ENCODE results near the gene CELF2. TPM values are rescaled to one million over a fixed set of nuclear protein-coding genes. Genes with fewer than 3 reads are reported as not detected.

CELF2 gene
- total RNA-seq, 1 experiment from 2014 or later, result 28.7 TPM

DNA sequence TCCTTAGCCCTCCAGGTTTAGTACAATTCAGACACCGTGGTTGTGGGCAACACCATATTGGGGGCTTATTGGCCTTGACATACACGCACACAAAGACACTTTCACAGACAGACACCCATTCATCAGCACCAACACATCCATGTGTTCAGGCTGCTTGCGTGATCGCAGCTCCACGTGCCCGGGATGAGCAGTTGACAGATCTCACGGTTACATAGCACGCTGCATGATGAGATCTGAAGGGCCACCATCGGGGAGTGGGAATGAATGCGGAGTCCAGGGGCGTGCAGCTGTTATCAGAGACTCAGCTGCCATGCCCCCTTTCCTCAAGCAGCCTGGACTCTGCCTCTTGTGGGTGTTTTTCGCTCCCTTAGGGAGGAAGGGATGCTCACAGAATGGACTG lies 308.6 kb downstream of the CELF2 start:
- no peak overlapping the region for H3K18ac ChIP-seq (ENCODE audit: insufficient read length, low read depth, low read length)
- H3K56ac ChIP-seq (ENCODE audit: insufficient read length, low read depth, low read length), result no peak overlapping the region
- peaks cover 0 to 5% (median 0%) of the 10 kb centered on the region in 3 experiments; a peak in 1 of 7 replicates for H3K36me3 Mint-ChIP-seq (ENCODE audit: insufficient read depth in 1 of 3, low read depth in 3 of 3)

More for the DNA sequence above, 308.6 kb downstream of the CELF2 start:
- no peak overlapping the region for H3K4me3 Mint-ChIP-seq
- TF ChIP-seq, protein P1, sequence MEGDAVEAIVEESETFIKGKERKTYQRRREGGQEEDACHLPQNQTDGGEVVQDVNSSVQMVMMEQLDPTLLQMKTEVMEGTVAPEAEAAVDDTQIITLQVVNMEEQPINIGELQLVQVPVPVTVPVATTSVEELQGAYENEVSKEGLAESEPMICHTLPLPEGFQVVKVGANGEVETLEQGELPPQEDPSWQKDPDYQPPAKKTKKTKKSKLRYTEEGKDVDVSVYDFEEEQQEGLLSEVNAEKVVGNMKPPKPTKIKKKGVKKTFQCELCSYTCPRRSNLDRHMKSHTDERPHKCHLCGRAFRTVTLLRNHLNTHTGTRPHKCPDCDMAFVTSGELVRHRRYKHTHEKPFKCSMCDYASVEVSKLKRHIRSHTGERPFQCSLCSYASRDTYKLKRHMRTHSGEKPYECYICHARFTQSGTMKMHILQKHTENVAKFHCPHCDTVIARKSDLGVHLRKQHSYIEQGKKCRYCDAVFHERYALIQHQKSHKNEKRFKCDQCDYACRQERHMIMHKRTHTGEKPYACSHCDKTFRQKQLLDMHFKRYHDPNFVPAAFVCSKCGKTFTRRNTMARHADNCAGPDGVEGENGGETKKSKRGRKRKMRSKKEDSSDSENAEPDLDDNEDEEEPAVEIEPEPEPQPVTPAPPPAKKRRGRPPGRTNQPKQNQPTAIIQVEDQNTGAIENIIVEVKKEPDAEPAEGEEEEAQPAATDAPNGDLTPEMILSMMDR (conservative IDR thresholded peaks at IDR 0.05), result no peak
- Histone ChIP-seq H4K91ac (ENCODE audit: insufficient read length, low read depth, low read length) (no peak overlapping the region), H2BK120ac (ENCODE audit: low read depth, low read length, poor library complexity, severe bottlenecking) (no peak overlapping the region), H2BK12ac (ENCODE audit: insufficient read length, low read depth, low read length) (no peak overlapping the region), H3K27ac (ENCODE audit: insufficient read length, low read depth, low read length) (no peak overlapping the region), H2AK5ac (ENCODE audit: insufficient read length, low read length) (no peak overlapping the region), H3K79me1 (ENCODE audit: insufficient read depth, low read depth, low read length, poor library complexity, severe bottlenecking) (no peaks in the 10 kb centered on the region), H4K5ac (ENCODE audit: insufficient read length, low read depth, low read length) (no peak overlapping the region), H3K4ac (ENCODE audit: low read depth, low read length) (no peak overlapping the region), H3K9me3 (ENCODE audit: control insufficient read depth, low read depth, low read length) (no peaks in the 10 kb centered on the region), H3K23me2 (ENCODE audit: insufficient read length, low read depth, low read length, poor library complexity, severe bottlenecking) (no peaks in the 10 kb centered on the region), H4K20me1 (ENCODE audit: control insufficient read depth, insufficient read depth, insufficient read length) (no peaks in the 10 kb centered on the region), H2BK15ac (ENCODE audit: low read depth, low read length) (no peak overlapping the region), H3K79me2 (ENCODE audit: insufficient read depth, low read length) (no peaks in the 10 kb centered on the region), H3T11ph (ENCODE audit: low read length) (no peak overlapping the region), H3K4me2 (ENCODE audit: insufficient read depth, insufficient read length, low read length) (no peak overlapping the region), H4K8ac (replicated peaks; ENCODE audit: insufficient read length, low read depth, low read length) (no peak overlapping the region), H2BK20ac (ENCODE audit: low read depth, low read length, poor library complexity, severe bottlenecking) (no peak overlapping the region), H3K27me3 (ENCODE audit: insufficient read depth, low read length) (no peaks in the 10 kb centered on the region), H2AFZ (ENCODE audit: low read length) (no peak overlapping the region), H3K4me1 (ENCODE audit: insufficient read depth, low read length) (no peaks in the 10 kb centered on the region; the same call in 1 of the 2 replicates), H3K14ac (ENCODE audit: insufficient read depth, low read length) (no peak overlapping the region), H3K9ac (ENCODE audit: extremely low read depth, insufficient read length, low read length) (no peak overlapping the region), H3K23ac (ENCODE audit: insufficient read length, low read depth, low read length) (no peak overlapping the region), H2BK5ac (ENCODE audit: insufficient read length, low read length) (no peak overlapping the region)
- no peaks in the 10 kb centered on the region for H3K27me3 Mint-ChIP-seq (ENCODE audit: low read depth)
- no CpG with 5 or more reads among the region's 12 CpGs for WGBS (ENCODE audit: extremely low coverage, insufficient read length, low lambda C conversion rate)
- peaks cover 21 to 34% of the 10 kb centered on the region in 2 experiments for H3K4me1 Mint-ChIP-seq
- no peak for DNase-seq
- H3K27ac Mint-ChIP-seq, result no peak overlapping the region; a peak in 1 of 7 replicates
- no peaks in the 10 kb centered on the region for H3K9me3 Mint-ChIP-seq
